HG02798 (cell line): Measurements from ENCODE around the gene RNF8.
"Not testable (repeated sequence)": the region's sequence is repeated elsewhere in the genome, so short reads cannot be mapped to it uniquely, and the experiment has no call there.

Experiments used
- ATAC-seq: cut with Tn5 transposase; IDR thresholded peaks from one replicate; pipeline ENCODE4 v1.9.1; 2021; ENCODE audit warnings: mild to moderate bottlenecking; ENCODE audit not compliant: unreplicated experiment, poor library complexity

Gene RNF8

GRCh38 chr6:37391120-37391519, 37.3 kb downstream of the RNF8 start:
- ATAC-seq = no peak

DNA sequence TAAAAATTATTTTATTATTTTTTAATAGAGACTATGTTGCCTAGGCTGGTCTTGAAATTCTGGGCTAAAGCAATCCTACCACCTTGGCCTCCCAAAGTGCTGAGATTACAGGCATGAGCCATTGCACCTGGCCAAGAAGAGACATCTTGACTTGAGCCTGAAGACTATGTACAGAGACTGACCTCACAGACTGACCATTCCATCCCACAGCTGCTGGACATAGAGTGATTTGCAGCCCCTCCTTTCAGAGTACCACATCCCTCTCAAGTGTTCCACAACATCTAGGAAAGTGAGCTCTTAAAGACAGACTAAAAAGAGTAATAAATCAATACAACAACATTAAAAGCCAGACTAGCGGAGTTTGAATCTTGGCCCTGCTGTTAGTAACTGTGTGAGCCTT, 39.0 kb downstream of the RNF8 start:
- ATAC-seq = no peak

DNA sequence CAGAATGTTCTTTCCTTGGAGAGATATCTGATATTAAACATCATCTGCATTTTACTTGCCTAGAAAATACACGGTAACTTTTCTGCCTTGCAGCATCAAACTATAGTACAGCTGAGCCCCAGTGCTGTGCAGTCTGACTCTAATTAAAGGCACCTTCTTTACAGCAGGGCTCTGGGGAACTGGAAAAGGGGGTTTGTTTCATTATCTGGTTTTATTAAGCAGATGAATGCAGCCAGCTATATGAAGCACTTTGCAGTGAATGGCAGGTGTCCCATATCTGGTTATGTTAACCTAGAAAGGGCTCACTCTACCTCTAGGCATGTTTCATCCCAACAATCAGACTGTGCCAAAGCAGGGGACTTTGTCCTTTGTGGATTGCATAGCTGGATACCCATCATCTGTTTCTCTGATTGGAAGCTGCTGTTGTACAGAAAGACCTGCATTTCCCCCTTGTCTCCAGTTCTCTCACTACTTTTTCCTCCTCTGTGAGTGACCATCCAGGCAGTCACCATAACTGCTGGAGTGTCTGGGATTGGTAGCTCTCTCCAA, 39.7 kb downstream of the RNF8 start:
- no peak for ATAC-seq

- ATAC-seq = no peak
Observed at GRCh38 chr6:37396571-37397180, 42.9 kb downstream of the RNF8 start.

DNA sequence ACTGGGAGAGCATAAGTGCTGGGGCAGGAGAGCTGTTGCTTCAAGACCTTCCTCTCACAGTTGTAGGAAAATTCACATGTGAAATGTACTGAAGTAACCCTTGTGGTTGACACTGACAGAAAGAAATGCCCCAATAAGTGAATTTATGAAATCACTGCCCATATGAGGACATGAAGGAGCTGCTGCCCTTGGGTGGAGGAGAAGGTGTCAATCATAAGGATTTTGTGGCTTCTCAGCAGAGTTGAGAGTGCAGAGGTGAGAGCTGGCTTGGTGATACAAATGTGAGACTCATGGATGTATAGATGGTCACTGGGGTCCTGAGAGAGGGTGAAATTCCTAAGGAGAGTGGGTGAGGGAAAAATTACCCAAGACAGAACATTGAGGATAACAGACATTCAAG, 45.3 kb downstream of the RNF8 start:
- no peak for ATAC-seq

GRCh38 chr6:37399795-37400490, 46.2 kb downstream of the RNF8 start:
- no peak for ATAC-seq

GRCh38 chr6:37401658-37402057, 47.9 kb downstream of the RNF8 start:
- not testable (repeated sequence) for ATAC-seq

GRCh38 chr6:37406726-37407341, 53.1 kb downstream of the RNF8 start:
- no peak for ATAC-seq

DNA sequence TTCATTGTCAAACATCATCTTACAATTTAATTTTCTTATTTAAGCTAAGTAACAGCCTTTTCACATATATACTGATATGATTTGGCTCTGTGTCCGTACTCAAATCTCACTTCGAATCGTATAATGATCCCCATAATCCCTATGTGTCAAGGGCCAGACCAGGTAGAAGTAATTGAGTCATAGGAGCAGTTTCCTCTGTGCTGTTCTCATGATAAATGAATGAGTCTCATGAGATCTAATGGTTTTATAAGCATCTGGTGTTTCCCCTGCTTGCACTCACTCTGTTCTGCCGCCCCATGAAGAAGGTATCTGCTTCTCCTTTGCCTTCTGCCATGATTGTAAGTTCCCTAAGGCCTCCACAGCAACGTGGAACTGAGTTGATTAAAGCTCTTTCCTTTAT, 54.2 kb downstream of the RNF8 start:
- ATAC-seq = no peak

DNA sequence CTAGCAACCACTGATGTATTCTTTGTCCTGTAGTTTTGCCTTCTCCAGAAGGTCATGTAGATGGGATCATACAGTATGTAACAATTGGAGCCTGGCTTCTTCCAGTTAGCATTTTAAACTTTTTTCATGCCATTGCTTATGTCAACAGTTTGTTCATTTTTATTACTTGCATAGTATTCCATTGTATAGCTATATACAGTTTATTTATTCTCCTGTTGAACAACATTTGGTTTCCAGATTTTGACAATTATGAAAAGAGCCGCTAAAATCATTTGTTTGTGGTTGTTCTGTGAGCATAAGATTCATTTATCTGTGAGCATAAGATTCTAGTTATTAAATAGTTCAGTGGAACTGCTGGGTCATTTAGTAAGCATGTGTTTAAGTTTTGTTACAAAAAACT, 55.7 kb downstream of the RNF8 start:
- no peak for ATAC-seq

- ATAC-seq = no peak
Observed at GRCh38 chr6:37417393-37417792, 63.6 kb downstream of the RNF8 start.

DNA sequence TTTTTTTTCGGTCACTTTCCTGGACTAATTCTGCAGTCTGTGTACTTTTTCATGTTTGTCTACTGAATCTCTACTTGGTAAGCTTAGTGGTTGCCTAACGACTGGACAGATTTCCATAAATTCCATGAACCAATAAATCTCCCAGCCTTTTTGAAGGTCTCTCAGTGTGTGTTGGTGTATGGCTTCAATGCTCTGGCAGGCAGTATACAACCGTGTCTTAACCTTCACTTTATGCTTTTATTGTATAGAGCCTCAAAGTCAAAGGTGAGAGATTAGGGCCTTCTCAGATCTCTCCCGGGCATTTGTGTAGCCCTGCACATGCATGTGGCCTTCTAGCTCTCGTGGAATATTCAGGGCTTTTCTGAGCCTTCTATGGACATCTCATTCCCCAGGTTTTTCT, 64.9 kb downstream of the RNF8 start:
- no peak for ATAC-seq

- no peak for ATAC-seq
Observed at GRCh38 chr6:37426058-37426944, 72.5 kb downstream of the RNF8 start.

DNA sequence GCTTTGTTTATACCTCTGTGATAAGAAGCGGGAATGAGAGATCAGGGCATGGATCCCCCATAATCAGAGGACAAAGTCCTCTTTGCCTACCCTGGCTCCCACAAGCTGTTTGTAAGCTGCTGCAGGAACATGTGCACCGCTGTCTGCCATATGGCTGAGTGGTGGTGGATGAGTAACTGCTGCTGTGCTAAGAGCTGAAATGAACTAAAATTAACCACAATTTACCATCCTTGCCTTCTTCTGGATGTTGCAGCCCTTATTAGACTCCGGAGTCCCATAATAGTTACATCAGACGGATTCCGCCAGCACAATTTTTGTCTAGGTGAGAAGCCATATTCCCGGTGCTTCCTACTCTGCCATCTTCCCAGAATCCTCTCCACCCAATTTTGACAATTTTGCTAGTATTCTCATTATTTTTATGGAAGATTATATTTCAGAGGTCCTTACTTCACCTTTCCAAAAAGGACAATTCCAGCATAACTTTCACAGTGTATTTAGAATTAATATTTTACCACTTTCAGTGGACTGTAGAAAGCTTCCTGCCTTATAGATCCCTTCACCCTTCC, 73.2 kb downstream of the RNF8 start:
- ATAC-seq = no peak

GRCh38 chr6:37429352-37429750, 75.6 kb downstream of the RNF8 start:
- no peak for ATAC-seq

GRCh38 chr6:37432590-37432915, 78.8 kb downstream of the RNF8 start:
- peak; percentile 7 for ATAC-seq

GRCh38 chr6:37432916-37433656, 79.3 kb downstream of the RNF8 start, which contains the start of gene CMTR1:
CMTR1 (plus strand) TSS chr6:37433221; CDS start chr6:37435630, 2,409 bp downstream.
- ATAC-seq = peak; percentile 95

DNA sequence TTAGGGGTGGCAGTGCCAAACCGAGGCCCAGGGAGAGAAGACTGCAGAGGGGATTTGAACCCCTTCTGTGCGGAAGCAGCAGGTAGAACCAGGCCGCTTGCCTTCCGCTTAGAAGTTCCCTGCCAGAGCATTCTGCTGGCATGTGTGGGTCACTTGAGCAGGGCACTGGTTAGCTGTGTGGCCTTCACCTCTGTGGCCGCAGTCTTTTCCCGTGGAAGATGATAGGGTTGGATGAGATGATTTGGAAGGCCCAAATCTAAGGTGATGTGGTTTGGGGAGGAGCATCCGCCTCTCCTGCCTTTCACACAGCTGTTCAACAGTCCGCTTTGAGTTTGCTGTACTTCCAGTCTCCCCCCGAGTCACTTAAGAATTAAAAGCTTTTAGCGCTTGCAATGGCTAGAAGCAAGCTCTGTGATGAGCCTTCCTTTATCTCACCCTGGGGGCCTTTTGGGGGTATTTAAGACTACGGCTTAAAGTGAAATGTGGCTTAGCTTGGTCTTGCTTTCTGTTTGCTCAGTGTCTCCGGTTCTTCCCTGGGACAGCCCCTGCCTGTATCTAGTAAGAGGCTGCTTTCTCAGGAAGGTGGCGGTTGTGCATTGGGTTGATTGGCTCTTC, 80.0 kb downstream of the RNF8 start:
- ATAC-seq = peak; percentile 15

GRCh38 chr6:37435373-37435772, 81.6 kb downstream of the RNF8 start:
- no peak for ATAC-seq
